ENCODE data around the gene APOD. TPM values are rescaled to one million over a fixed set of nuclear protein-coding genes. Genes with fewer than 3 reads are reported as not detected.

APOD gene
- total and polyA plus RNA-seq, 4 experiments from 2014 or later: not detected

- Mint-ChIP-seq H3K36me3 (peaks cover 0 to 3% of the 10 kb centered on the region in 2 donors), H3K9me3 (peaks cover 0 to 1% (median 0%) of the 10 kb centered on the region in 8 donors), H3K27me3 (no peaks in the 10 kb centered on the region), H3K27ac (peak overlapping the region; percentile 81 to 98 (median 93)), H3K4me1 (peaks cover 62 to 94% (median 79%) of the 10 kb centered on the region in 4 donors), H3K4me3 (peak overlapping the region in 7 of 8 donors; percentile 57 to 84 (median 75))
- intact Hi-C loops (cut with micrococcal nuclease): no loop called here
- ChIA-PET CTCF (ENCODE audit: partially characterized antibody) (no interaction called here), POLR2A (ENCODE audit: partially characterized antibody) (interaction anchor here (1.2 to 11.2 kb wide), 2 partner anchors 6 to 277 kb away, joined by 5 to 224 read pairs; partner anchors contain the start of genes PPP1R2 and XXYLT1)
- Histone ChIP-seq H3K4me1 (ENCODE audit: insufficient read depth, low read length) (peaks cover 95% of the 10 kb centered on the region), H3K36me3 (ENCODE audit: insufficient read depth, low read length) (no peaks in the 10 kb centered on the region), H3K27me3 (ENCODE audit: insufficient read depth, low read length) (no peaks in the 10 kb centered on the region), H3K4me3 (ENCODE audit: low read length in 2 of 2) (no peak overlapping the region), H3K9me3 (ENCODE audit: control insufficient read depth in 1 of 2, low read length in 2 of 2) (no peaks in the 10 kb centered on the region), H3K27ac (ENCODE audit: low read depth, low read length) (no peak overlapping the region)
- no peak for DNase-seq
Measured at GRCh38 chr3:195548006-195548405, 35.7 kb downstream of the APOD start.

GRCh38 chr3:195546130-195546560, 37.6 kb downstream of the APOD start:
- no peaks in the 10 kb centered on the region for H3K36me3 ChIP-seq (ENCODE audit: insufficient read depth, low read length)
- intact Hi-C loops (cut with micrococcal nuclease): no loop called here
- no peaks in the 10 kb centered on the region for H3K9me3 ChIP-seq (ENCODE audit: control insufficient read depth in 1 of 2, low read length in 2 of 2)
- Mint-ChIP-seq H3K9me3 (peaks cover 0 to 1% (median 0%) of the 10 kb centered on the region in 8 donors), H3K27me3 (no peaks in the 10 kb centered on the region), H3K27ac (peak overlapping the region; percentile 92 to 97 (median 93)), H3K4me3 (peak overlapping the region; percentile 82 to 96 (median 89)), H3K4me1 (peaks cover 52 to 87% (median 65%) of the 10 kb centered on the region in 4 donors), H3K36me3 (peaks cover 0 to 18% of the 10 kb centered on the region in 2 donors)
- ChIA-PET POLR2A (ENCODE audit: partially characterized antibody) (interaction anchor here (0.9 to 10.5 kb wide), 8 partner anchors 7 to 361 kb away, joined by 3 to 224 read pairs (median 4); partner anchors contain the start of gene XXYLT1), CTCF (ENCODE audit: partially characterized antibody) (interaction anchor here (1.0 to 1.6 kb wide), 5 partner anchors 8 to 349 kb away, joined by 3 to 11 read pairs (median 6); partner anchors contain the start of gene XXYLT1)
- peaks cover 77% of the 10 kb centered on the region for H3K4me1 ChIP-seq (ENCODE audit: insufficient read depth, low read length)
- DNase-seq: peak in 1 of 5 donors; percentile 68
- no peaks in the 10 kb centered on the region for H3K27me3 ChIP-seq (ENCODE audit: insufficient read depth, low read length)
- H3K4me3 ChIP-seq (ENCODE audit: low read length in 2 of 2): peak overlapping the region; percentile 21 to 30
- peak overlapping the region; percentile 57 for H3K27ac ChIP-seq (ENCODE audit: low read depth, low read length)

GRCh38 chr3:195544634-195545033, 39.1 kb downstream of the APOD start:
- H3K4me1 ChIP-seq (ENCODE audit: insufficient read depth, low read length): peaks cover 77% of the 10 kb centered on the region

GRCh38 chr3:195544230-195544536, 39.6 kb downstream of the APOD start:
- H3K4me3 ChIP-seq (ENCODE audit: low read length in 2 of 2): peak overlapping the region; percentile 66 to 82
- Mint-ChIP-seq H3K4me1 (peaks cover 51 to 90% (median 69%) of the 10 kb centered on the region in 4 donors), H3K4me3 (peak overlapping the region; percentile 88 to 96 (median 91)), H3K27ac (peak overlapping the region; percentile 92 to 97 (median 95)), H3K36me3 (peaks cover 6 to 26% of the 10 kb centered on the region in 2 donors), H3K27me3 (no peaks in the 10 kb centered on the region), H3K9me3 (peaks cover 0 to 4% (median 0%) of the 10 kb centered on the region in 8 donors)
- no peaks in the 10 kb centered on the region for H3K27me3 ChIP-seq (ENCODE audit: insufficient read depth, low read length)
- H3K4me1 ChIP-seq (ENCODE audit: insufficient read depth, low read length): peaks cover 77% of the 10 kb centered on the region
- peak overlapping the region; percentile 98 for H3K27ac ChIP-seq (ENCODE audit: low read depth, low read length)
- H3K9me3 ChIP-seq (ENCODE audit: control insufficient read depth in 1 of 2, low read length in 2 of 2): no peaks in the 10 kb centered on the region
- ChIA-PET CTCF (ENCODE audit: partially characterized antibody) (interaction anchor here (3.4 to 4.8 kb wide), 2 partner anchors 21 to 274 kb away, joined by 24 to 38 read pairs; partner anchors contain the start of gene XXYLT1), POLR2A (ENCODE audit: partially characterized antibody) (interaction anchor here (0.6 to 10.5 kb wide), 7 partner anchors 9 to 363 kb away, joined by 3 to 224 read pairs (median 15); partner anchors contain the start of genes TNK2 and XXYLT1)
- no peaks in the 10 kb centered on the region for H3K36me3 ChIP-seq (ENCODE audit: insufficient read depth, low read length)
- DNase-seq: no peak
- intact Hi-C loops (cut with micrococcal nuclease): loop anchor here (5.0 kb wide), 1 partner anchor 308 kb away; no protein-coding TSS in a partner anchor

More at GRCh38 chr3:195544634-195545033, 39.1 kb downstream of the APOD start:
- H3K4me3 ChIP-seq (ENCODE audit: low read length in 2 of 2): peak overlapping the region in 1 of 2 donors; percentile 82
- intact Hi-C loops (cut with micrococcal nuclease): loop anchor here (5.0 kb wide), 1 partner anchor 308 kb away; no protein-coding TSS in a partner anchor
- no peaks in the 10 kb centered on the region for H3K9me3 ChIP-seq (ENCODE audit: control insufficient read depth in 1 of 2, low read length in 2 of 2)
- peak overlapping the region; percentile 98 for H3K27ac ChIP-seq (ENCODE audit: low read depth, low read length)
- Mint-ChIP-seq H3K4me1 (peaks cover 47 to 87% (median 65%) of the 10 kb centered on the region in 4 donors), H3K4me3 (peak overlapping the region; percentile 88 to 96 (median 91)), H3K27ac (peak overlapping the region; percentile 92 to 97 (median 95)), H3K9me3 (peaks cover 0 to 1% (median 0%) of the 10 kb centered on the region in 8 donors), H3K36me3 (peaks cover 2 to 22% of the 10 kb centered on the region in 2 donors), H3K27me3 (no peaks in the 10 kb centered on the region)
- no peak for DNase-seq
- no peaks in the 10 kb centered on the region for H3K36me3 ChIP-seq (ENCODE audit: insufficient read depth, low read length)
- ChIA-PET CTCF (ENCODE audit: partially characterized antibody) (interaction anchor here (1.6 to 4.8 kb wide), 3 partner anchors 9 to 274 kb away, joined by 5 to 38 read pairs (median 24); partner anchors contain the start of gene XXYLT1), POLR2A (ENCODE audit: partially characterized antibody) (interaction anchor here (0.6 to 10.5 kb wide), 5 partner anchors 9 to 274 kb away, joined by 3 to 224 read pairs (median 31); partner anchors contain the start of gene XXYLT1)
- no peaks in the 10 kb centered on the region for H3K27me3 ChIP-seq (ENCODE audit: insufficient read depth, low read length)

GRCh38 chr3:195543500-195544229, 40.1 kb downstream of the APOD start:
- intact Hi-C loops (cut with micrococcal nuclease): loop anchor here (1.0 to 5.0 kb wide), 4 partner anchors 13 to 365 kb away; partner anchors contain the start of genes ACAP2 and TNK2
- peaks cover 9 to 28% of the 10 kb centered on the region in 2 donors for H3K36me3 Mint-ChIP-seq
- Histone ChIP-seq H3K9me3 (ENCODE audit: control insufficient read depth in 1 of 2, low read length in 2 of 2) (no peaks in the 10 kb centered on the region), H3K36me3 (ENCODE audit: insufficient read depth, low read length) (no peaks in the 10 kb centered on the region), H3K27me3 (ENCODE audit: insufficient read depth, low read length) (no peaks in the 10 kb centered on the region), H3K4me1 (ENCODE audit: insufficient read depth, low read length) (peaks cover 77% of the 10 kb centered on the region), H3K27ac (ENCODE audit: low read depth, low read length) (peak overlapping the region; percentile 98), H3K4me3 (ENCODE audit: low read length in 2 of 2) (peak overlapping the region; percentile 66 to 82)
- ChIA-PET POLR2A (ENCODE audit: partially characterized antibody) (interaction anchor here (0.6 to 10.5 kb wide), 16 partner anchors 10 to 872 kb away, joined by 3 to 224 read pairs (median 10); partner anchors contain the start of genes ACAP2, FAM43A, LSG1 and TNK2), CTCF (ENCODE audit: partially characterized antibody) (interaction anchor here (3.4 to 4.8 kb wide), 2 partner anchors 20 to 273 kb away, joined by 24 to 38 read pairs; partner anchors contain the start of gene XXYLT1)
- peaks cover 0 to 4% (median 0%) of the 10 kb centered on the region in 8 donors for H3K9me3 Mint-ChIP-seq
- no peak for DNase-seq
- peak overlapping the region; percentile 92 to 97 (median 95) for H3K27ac Mint-ChIP-seq
- H3K4me1 Mint-ChIP-seq: peaks cover 51 to 90% (median 69%) of the 10 kb centered on the region in 4 donors
- H3K4me3 Mint-ChIP-seq: peak overlapping the region; percentile 88 to 96 (median 91)
- no peaks in the 10 kb centered on the region for H3K27me3 Mint-ChIP-seq

GRCh38 chr3:195542698-195543499, 40.8 kb downstream of the APOD start, which contains the start of gene PPP1R2:
Gene PPP1R2, minus strand, starts transcription at chr3:195543325. Its CDS starts 300 bp downstream, at chr3:195543025.
- ChIA-PET POLR2A (ENCODE audit: partially characterized antibody) (interaction anchor here (0.7 to 10.5 kb wide), 17 partner anchors 9 to 871 kb away, joined by 3 to 224 read pairs (median 9); partner anchors contain the start of genes ACAP2, FAM43A, LSG1 and TNK2), CTCF (ENCODE audit: partially characterized antibody) (interaction anchor here (0.8 to 4.8 kb wide), 6 partner anchors 8 to 307 kb away, joined by 3 to 38 read pairs (median 14); partner anchors contain the start of gene XXYLT1)
- Mint-ChIP-seq H3K4me1 (peaks cover 47 to 90% (median 66%) of the 10 kb centered on the region in 4 donors), H3K4me3 (peak within 1 kb of the TSS; percentile 88 to 96 (median 91)), H3K27me3 (no peaks in the 10 kb centered on the region), H3K27ac (peak within 1 kb of the TSS; percentile 92 to 97 (median 95)), H3K9me3 (peaks cover 0 to 4% (median 0%) of the 10 kb centered on the region in 8 donors), H3K36me3 (peaks cover 9 to 34% of the 10 kb centered on the region in 2 donors)
- H3K27ac ChIP-seq (ENCODE audit: low read depth, low read length): peak within 1 kb of the TSS; percentile 98
- no peaks in the 10 kb centered on the region for H3K9me3 ChIP-seq (ENCODE audit: control insufficient read depth in 1 of 2, low read length in 2 of 2)
- peaks cover 77% of the 10 kb centered on the region for H3K4me1 ChIP-seq (ENCODE audit: insufficient read depth, low read length)
- H3K27me3 ChIP-seq (ENCODE audit: insufficient read depth, low read length): no peaks in the 10 kb centered on the region
- no peaks in the 10 kb centered on the region for H3K36me3 ChIP-seq (ENCODE audit: insufficient read depth, low read length)
- intact Hi-C loops (cut with micrococcal nuclease): loop anchor here (1.0 to 5.0 kb wide), 5 partner anchors 7 to 366 kb away; partner anchors contain the start of genes ACAP2 and TNK2
- H3K4me3 ChIP-seq (ENCODE audit: low read length in 2 of 2): peak within 1 kb of the TSS; percentile 66 to 82
- peak; percentile 88 to 94 (median 92) for DNase-seq

All from CD4-positive, alpha-beta memory T cell (primary cell).